SH-SY5Y (cell line): ENCODE measurements around the gene EME2.

ENCODE experiments used
- GATA2 ChIP-seq: IDR thresholded peaks from 2 replicates; pipeline ENCODE4 v1.6.1; 2011; ENCODE audit warnings: mild to moderate bottlenecking, low read depth, low read length
- GATA3 ChIP-seq: IDR thresholded peaks from 2 replicates; pipeline ENCODE4 v1.6.1; 2011; ENCODE audit warnings: low read depth, mild to moderate bottlenecking, low read length, moderate library complexity

- no peak for TF ChIP-seq GATA3
- no peak for TF ChIP-seq GATA2
These were observed 32.4 kb upstream of the EME2 start for GRCh38 chr16:1740234-1740633.
